CD4-positive, alpha-beta T cell treated with Interleukin-10 for 1 hour (primary cell): Measurements from ENCODE around the gene MYL6B.
"Not testable (repeated sequence)": the region's sequence is repeated elsewhere in the genome, so short reads cannot be mapped to it uniquely, and the experiment has no call there.

Source experiments
- DNase-seq: peaks from one replicate; pipeline ENCODE4 v3.0.0-alpha.2; 2020

MYL6B gene

DNA sequence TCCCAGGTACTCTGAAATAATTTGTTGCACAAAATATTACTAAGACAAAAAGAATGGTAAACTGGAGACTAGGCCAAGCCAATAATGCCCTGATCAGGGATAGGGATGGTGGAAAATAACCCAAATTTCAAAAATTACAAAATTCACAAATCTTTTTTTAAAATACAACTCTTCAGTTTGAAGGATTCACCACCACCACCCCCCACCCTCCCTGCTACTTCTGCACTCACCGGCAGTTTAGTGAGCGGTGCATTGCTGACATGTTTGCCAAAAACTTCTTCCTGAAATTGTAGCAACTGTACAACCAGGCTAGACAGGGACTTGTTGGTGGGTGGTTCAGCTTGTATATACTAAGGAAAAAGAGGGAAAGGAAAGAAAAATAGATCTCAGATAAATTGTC is 34.6 kb downstream of the MYL6B start:
- no peak for DNase-seq

- no peak for DNase-seq
These were observed 35.9 kb downstream of the MYL6B start for GRCh38 chr12:56188131-56188777.

- no peak for DNase-seq
These were observed 36.4 kb downstream of the MYL6B start for GRCh38 chr12:56188778-56189098.

GRCh38 chr12:56189099-56189917 is 36.9 kb downstream of the MYL6B start, which contains the start of gene SMARCC2:
Gene SMARCC2 (minus strand): TSS chr12:56189483. CDS start chr12:56189461, 22 bp downstream.
- DNase-seq: peak; percentile 89

DNA sequence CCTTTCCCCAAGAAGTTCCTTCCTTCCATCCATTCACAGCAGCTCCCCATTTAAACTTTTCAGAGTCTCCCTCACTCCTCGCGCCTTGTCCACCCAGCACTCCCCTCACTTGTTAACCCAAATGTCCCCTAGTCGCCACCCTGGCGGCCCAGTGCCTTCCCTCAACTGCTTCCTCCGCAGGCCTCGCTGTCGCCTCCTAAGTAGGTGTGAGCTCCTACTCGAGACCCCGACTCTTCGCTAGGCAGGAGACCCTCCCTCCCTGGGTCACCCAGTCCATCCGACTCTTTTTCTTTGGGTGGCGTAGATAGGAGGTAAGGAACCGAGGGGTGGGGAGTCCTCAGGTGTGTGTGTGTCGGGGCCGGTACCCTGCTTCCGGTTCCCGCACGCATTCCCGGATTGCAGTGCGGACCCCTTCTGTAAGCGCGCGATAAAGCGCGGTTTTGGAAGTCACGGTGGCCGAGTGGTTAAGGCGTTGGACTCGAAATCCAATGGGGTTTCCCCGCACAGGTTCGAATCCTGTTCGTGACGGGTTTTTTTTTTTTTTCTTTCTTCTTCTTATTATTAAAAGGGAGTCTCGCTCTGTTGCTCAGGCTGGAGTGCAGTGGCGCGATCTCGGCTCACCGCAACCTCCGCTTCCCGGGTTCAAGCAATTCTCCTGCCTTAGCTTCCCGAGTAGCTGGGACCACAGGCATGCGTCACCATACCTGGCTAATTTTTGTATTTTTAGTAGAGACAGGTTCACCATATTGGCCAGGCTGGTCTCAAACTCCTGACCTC is 37.7 kb downstream of the MYL6B start:
- DNase-seq: peak; percentile 86

DNA sequence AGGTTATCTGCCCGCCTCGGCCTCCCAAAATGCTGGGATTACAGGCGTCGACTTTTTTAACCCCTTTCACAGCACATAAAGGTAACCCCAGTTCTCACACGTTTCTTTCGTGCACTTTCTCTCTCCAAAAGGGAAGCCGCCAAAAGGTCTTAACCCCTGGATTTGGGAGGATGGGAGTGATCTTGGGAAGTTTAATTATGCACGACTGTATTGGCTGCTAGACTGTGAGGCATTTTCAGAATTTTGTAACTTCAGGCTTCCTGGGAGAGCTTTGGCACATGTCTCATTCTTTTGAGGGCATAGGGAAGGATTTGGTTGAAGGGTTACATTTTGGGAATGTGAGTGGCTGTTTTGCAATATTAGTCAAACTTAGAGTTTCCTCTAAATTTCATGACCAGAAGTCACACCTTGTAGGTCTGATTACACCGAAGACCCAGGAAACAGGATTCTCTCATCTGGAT is 38.3 kb downstream of the MYL6B start:
- no peak for DNase-seq

- DNase-seq: no peak
These were observed 40.2 kb downstream of the MYL6B start for GRCh38 chr12:56192582-56192981.

- DNase-seq: peak; percentile 86
These were observed 40.7 kb downstream of the MYL6B start for GRCh38 chr12:56193025-56193578.

- DNase-seq: not testable (repeated sequence)
These were observed 44.6 kb downstream of the MYL6B start for GRCh38 chr12:56196818-56197550.

DNA sequence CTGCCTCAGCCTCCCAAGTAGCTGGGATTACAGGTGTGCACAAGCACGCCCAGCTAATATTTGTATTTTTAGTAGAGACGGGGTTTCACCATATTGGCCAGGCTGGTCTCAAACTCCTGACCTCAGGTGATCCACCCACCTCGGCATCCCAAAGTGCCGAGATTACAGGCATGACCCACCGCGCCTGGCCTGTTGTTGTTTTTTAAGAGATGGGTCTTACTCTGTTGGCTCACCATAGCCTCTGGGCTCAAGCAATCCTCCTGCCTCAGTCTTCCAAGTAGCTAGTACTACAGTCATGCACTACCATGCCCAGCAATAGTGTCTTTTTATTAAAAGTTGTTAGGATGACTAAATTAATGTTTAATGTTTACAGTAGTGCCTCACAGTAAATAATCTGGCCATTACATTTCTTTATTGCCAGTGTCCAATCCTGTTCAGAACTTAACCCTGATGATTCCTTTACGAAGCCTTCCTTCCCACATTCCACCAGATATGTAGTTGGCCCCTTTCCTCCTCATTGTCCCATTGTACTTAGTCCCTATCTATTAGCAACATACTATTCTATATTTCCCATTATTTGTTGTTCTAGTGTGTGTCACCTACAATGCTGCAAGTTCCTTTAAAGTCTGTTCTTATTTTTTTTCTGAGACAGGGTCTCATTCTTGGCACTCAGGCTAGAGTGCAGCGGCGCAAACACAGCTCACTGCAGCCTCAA is 45.7 kb downstream of the MYL6B start:
- no peak for DNase-seq

GRCh38 chr12:56198836-56199235 is 46.4 kb downstream of the MYL6B start:
- no peak for DNase-seq

GRCh38 chr12:56202366-56202765 is 50.0 kb downstream of the MYL6B start:
- no peak for DNase-seq

GRCh38 chr12:56202838-56203237 is 50.5 kb downstream of the MYL6B start:
- DNase-seq: no peak

- no peak for DNase-seq
These were observed 51.9 kb downstream of the MYL6B start for GRCh38 chr12:56204275-56204674.

GRCh38 chr12:56205445-56205844 is 53.1 kb downstream of the MYL6B start:
- no peak for DNase-seq

DNA sequence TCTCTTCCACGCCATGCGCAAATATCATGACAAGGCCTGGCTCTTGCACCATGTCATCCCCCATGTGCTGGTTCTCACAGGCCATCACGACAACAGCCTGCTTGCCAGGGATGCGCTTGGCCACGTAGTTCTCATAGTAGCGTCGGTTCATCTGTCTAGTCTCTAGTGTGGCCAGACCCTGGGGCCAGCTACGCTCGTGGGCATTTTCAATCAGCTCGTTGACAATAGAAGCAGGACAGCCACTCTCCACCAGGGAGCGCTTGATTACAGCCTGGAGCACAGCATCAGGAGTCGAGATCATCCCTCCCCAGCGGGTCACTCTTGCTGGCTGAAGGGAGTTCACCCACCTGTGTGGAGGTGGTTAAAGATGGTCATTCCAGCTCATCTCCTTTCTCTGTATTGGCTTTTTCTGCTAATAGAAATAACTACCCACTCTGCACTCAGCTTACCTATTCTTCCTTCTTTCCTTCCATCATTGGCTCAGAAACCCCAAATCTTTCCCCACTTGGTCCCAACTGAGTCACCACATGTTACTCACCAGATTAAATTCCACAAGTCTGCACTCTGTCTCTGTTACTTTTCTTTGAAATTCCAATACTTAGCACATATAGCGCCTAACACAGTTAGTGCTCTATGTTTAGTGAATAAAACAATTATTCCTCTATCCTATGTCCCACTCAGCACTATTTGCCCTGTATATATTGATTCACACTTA is 54.2 kb downstream of the MYL6B start:
- DNase-seq: peak; percentile 49
